HL-60/S4 treated with phorbol 12-myristate 13-acetate at 8.2 ng/mL for 4 days and 3 days (cell line): ENCODE measurements around the gene RAB4B.
"Not testable (repeated sequence)": the region's sequence is repeated elsewhere in the genome, so short reads cannot be mapped to it uniquely, and the experiment has no call there.

ENCODE experiments used
- in situ Hi-C: fragments of 300-500 bp; cut with MboI; formaldehyde crosslinking; loops from 2 replicates; pipeline ENCODE4 v1.15.0; 2022; ENCODE audit warnings: low sequenced_read_pairs

Gene RAB4B

GRCh38 chr19:40801426-40802299 lies 23.6 kb downstream of the RAB4B start:
- in situ Hi-C loops: no loop called here

GRCh38 chr19:40802300-40803169 lies 24.5 kb downstream of the RAB4B start:
- in situ Hi-C loops: no loop called here

- in situ Hi-C loops: no loop called here
These were observed 25.3 kb downstream of the RAB4B start for GRCh38 chr19:40803170-40803856.

- in situ Hi-C loops: no loop called here
These were observed 26.1 kb downstream of the RAB4B start for GRCh38 chr19:40803857-40804782.

- in situ Hi-C loops: no loop called here
These were observed 26.8 kb downstream of the RAB4B start for GRCh38 chr19:40804783-40805242.

DNA sequence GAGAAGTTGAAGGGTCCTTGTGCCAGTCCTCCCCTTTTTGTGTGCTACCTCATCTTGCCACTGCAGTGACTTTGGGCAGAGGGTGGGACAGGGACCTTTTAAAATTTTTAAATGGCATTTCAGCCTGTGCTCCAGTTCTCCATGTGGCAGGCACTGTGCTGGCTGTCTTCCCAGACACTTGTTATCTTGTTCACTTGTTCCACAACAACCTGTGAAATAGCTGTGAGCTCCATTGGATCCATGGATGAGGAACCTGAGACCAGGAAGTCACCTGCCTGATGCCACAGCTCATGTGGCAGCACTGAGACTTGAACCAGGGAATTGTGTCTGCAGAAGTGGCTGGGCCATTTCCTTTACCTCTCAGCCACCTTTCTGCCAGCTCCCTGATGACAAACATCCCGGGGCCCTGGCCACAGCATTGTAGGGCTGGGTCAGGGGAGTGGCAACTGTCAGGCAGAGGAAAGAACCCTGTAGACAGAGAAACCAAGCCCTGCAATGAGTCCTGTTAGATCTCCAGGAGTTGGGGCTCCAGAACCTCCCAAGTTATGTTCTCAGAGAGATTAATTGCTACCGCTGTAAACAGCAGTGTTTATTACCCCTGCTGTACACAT lies 27.3 kb downstream of the RAB4B start:
- in situ Hi-C loops: no loop called here

GRCh38 chr19:40806423-40807146 lies 28.5 kb downstream of the RAB4B start:
- in situ Hi-C loops: no loop called here

DNA sequence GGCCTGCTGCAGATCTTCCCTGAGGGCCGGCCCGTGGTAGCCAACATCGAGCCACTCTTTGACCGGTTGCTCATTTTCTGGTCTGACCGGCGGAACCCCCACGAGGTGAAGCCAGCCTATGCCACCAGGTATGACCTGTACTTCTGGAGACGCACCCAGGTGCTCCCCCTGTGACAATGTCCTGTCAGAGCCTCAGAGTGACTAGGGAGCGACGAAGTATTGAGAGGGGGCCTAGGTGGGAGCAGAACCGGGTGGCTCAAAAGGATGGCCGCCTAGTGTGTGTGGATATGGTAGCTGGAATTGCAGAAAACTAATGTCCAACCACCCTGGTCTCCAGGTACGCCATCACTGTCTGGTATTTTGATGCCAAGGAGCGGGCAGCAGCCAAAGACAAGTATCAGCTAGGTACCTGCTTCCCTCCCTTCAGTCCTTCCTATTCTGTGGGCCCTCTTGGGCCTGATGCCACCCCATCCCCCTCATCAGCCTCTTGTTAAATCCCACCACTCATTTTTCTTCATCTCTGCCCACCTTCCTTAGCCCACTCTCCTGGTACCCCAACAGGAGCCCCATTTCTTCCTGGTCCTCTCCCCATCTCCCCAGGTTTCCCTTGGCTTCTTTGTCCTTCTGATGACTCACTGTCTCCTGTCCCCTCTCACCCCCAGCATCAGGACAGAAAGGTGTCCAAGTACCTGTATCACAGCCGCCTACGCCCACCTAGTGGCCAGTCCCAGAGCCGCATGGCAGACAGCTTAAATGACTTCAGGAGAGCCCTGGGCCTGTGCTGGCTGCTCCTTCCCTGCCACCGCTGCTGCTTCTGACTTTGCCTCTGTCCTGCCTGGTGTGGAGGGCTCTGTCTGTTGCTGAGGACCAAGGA lies 29.3 kb downstream of the RAB4B start:
- in situ Hi-C loops: no loop called here

DNA sequence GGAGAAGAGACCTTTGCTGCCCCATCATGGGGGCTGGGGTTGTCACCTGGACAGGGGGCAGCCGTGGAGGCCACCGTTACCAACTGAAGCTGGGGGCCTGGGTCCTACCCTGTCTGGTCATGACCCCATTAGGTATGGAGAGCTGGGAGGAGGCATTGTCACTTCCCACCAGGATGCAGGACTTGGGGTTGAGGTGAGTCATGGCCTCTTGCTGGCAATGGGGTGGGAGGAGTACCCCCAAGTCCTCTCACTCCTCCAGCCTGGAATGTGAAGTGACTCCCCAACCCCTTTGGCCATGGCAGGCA lies 29.9 kb downstream of the RAB4B start:
- in situ Hi-C loops: no loop called here

GRCh38 chr19:40808497-40808896 lies 30.4 kb downstream of the RAB4B start:
- in situ Hi-C loops: no loop called here

- in situ Hi-C loops: no loop called here
These were observed 31.5 kb downstream of the RAB4B start for GRCh38 chr19:40809358-40810086.

- in situ Hi-C loops: no loop called here
These were observed 32.1 kb downstream of the RAB4B start for GRCh38 chr19:40810160-40810559.

- in situ Hi-C loops: not testable (repeated sequence)
These were observed 32.8 kb downstream of the RAB4B start for GRCh38 chr19:40810649-40811408.

GRCh38 chr19:40811478-40812341 lies 33.7 kb downstream of the RAB4B start:
- in situ Hi-C loops: no loop called here

DNA sequence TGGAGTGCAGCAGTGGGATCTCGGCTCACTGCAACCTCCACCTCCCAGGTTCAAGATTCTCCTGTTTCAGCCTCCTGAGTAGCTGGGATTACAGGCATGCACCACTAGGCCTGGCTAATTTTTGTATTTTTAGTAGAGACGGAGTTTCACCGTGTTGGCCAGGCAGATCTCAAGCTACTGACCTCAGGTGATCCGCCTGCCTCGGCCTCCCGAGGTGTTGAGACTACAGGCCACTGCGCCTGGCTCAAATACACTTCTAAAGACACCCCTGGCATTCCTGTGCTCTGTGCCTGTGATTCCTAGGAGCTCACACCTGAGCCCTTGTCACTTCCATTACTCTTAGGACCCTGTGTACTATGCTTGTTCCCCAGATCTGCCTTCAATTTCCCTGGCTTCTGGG lies 34.5 kb downstream of the RAB4B start:
- in situ Hi-C loops: not testable (repeated sequence)

DNA sequence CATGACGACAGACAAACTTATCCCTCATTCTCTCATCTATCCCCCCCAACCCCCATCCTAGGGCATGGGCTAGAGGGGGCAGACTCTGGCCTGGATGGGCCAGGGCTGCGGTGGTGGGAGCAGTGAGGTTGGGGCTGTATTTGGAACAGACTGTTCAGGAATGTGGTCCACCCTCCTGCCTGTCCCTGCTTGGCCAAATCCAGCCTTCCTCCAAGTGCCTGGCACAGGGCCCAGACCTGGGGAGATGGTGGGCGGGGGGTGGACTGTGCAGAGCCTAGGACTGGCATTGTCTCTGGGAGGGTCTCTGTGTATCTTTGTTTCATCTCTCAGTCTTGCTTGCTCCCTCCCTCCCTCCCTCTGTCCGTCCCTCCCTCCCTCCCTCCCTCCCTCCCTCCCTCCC lies 35.1 kb downstream of the RAB4B start:
- in situ Hi-C loops: no loop called here
